ENCODE measurements around the gene SLC22A7. TPM values are rescaled to one million over a fixed set of nuclear protein-coding genes. Genes with fewer than 3 reads are reported as not detected.

SLC22A7 gene
- total and polyA plus RNA-seq, 9 donors = 0.36 TPM; not detected in 8

DNA sequence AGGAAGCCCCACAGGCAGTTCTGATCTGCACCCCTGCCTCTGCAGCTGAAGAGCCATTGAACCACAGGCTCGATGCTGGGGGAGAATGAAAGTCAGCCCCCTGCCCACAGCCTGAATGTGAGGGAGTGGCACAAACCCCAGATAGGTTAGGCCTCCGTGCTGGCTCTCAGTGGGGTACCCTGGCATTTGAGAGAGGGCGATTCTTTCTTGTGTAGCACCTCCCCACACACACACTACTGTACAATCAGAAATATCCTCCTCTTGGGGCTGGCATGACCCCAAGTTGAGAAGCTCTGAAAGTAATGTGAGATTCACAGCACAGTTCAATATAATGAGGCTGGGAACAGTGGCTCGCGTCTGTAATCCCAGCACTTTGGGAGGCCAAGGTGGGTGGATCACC lies 36.9 kb upstream of the SLC22A7 start:
- H3K9me3 ChIP-seq = no peaks in the 10 kb centered on the region
- no peak overlapping the region for H3K4me3 ChIP-seq
- H3K4me1 ChIP-seq (ENCODE audit: insufficient read depth) = no peaks in the 10 kb centered on the region
- no peak overlapping the region for H3K27ac ChIP-seq
- intact Hi-C loops (cut with DNase I) = loop anchor here in 2 of 4 donors (10.0 kb wide), 2 partner anchors 234 to 244 kb away; no protein-coding TSS in a partner anchor
- no peak for DNase-seq
- H3K27me3 ChIP-seq = no peaks in the 10 kb centered on the region
- TF ChIP-seq, protein P1, sequence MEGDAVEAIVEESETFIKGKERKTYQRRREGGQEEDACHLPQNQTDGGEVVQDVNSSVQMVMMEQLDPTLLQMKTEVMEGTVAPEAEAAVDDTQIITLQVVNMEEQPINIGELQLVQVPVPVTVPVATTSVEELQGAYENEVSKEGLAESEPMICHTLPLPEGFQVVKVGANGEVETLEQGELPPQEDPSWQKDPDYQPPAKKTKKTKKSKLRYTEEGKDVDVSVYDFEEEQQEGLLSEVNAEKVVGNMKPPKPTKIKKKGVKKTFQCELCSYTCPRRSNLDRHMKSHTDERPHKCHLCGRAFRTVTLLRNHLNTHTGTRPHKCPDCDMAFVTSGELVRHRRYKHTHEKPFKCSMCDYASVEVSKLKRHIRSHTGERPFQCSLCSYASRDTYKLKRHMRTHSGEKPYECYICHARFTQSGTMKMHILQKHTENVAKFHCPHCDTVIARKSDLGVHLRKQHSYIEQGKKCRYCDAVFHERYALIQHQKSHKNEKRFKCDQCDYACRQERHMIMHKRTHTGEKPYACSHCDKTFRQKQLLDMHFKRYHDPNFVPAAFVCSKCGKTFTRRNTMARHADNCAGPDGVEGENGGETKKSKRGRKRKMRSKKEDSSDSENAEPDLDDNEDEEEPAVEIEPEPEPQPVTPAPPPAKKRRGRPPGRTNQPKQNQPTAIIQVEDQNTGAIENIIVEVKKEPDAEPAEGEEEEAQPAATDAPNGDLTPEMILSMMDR (IDR thresholded peaks at IDR 0.05) = no peak
- no peak for TF ChIP-seq POLR2A (IDR thresholded peaks at IDR 0.05)
- TF ChIP-seq EP300 (IDR thresholded peaks at IDR 0.05) = no peak
- no peaks in the 10 kb centered on the region for H3K36me3 ChIP-seq
- 74 to 80% (median 75%) methylated on average over 5 of the region's 5 CpGs for WGBS, 3 donors

DNA sequence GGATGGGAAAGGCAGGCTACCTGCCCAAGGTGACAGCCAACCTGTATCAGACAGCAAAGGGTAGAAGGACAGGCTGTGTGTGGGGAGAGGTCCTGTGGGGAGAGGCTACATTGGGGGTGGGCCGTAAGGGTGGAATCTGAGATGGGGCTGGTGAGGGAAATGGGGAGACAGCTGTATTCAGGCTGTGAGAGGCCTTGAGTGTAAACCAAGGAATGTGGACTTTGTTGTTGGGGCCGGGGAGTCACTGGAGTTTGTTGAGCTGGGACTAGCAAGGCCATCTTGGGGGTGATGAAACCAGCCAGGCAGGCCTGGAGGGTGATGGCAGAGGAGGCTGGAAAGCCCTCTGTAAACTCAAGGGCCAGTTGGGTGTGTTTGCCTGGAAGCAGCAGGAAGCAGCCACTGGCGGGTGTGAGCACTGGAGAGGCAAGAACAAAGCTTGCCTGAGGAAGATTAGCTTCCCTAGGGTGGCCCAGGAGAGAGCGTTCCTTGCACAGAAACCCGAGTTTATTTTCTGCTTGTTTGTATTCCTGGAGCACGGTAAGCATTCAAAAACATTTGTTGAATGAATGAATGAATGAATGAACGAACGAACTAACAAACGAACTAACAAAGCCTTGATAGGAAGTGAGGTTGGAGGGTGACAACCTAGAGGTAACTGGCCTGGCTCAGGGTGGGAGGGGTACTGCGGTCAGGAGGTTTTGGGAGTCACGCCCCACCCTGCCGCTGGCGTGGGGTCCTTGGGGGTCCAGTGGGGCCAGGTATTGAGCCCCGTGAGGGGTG lies 35.9 kb upstream of the SLC22A7 start:
- no peak overlapping the region for H3K27ac ChIP-seq
- DNase-seq = no peak
- H3K27me3 ChIP-seq = no peaks in the 10 kb centered on the region
- intact Hi-C loops (cut with DNase I) = loop anchor here in 2 of 4 donors (10.0 kb wide), 2 partner anchors 233 to 243 kb away; no protein-coding TSS in a partner anchor
- no peaks in the 10 kb centered on the region for H3K4me1 ChIP-seq (ENCODE audit: insufficient read depth)
- TF ChIP-seq EP300 (IDR thresholded peaks at IDR 0.05) (no peak), POLR2A (IDR thresholded peaks at IDR 0.05) (no peak)
- TF ChIP-seq, protein P1 (IDR thresholded peaks at IDR 0.05) = no peak
- H3K36me3 ChIP-seq = no peaks in the 10 kb centered on the region
- WGBS, 3 donors = 75 to 84% (median 76%) methylated on average over 14 of the region's 14 CpGs
- H3K9me3 ChIP-seq = no peaks in the 10 kb centered on the region
- no peak overlapping the region for H3K4me3 ChIP-seq

DNA sequence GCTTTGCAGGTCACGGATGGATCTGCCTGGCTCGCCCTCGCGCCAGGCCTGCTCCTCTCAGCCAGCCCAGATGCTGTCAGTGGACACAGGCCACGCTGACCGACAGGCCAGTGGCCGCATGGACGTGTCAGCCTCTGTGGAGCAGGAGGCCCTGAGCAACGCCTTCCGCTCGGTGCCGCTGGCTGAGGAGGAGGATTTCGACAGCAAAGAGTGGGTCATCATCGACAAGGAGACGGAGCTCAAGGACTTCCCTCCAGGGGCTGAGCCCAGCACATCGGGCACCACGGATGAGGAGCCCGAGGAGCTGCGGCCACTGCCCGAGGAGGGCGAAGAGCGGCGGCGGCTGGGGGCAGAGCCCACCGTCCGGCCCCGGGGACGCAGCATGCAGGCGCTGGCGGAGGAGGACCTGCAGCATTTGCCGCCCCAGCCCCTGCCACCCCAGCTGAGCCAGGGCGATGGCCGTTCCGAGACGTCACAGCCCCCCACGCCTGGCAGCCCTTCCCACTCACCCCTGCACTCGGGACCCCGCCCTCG lies 35.2 kb upstream of the SLC22A7 start:
- WGBS, 3 donors = 87 to 89% (median 88%) methylated on average over 39 of the region's 39 CpGs
- no peak overlapping the region for H3K27ac ChIP-seq
- no peak for DNase-seq

More for the DNA sequence above, 35.2 kb upstream of the SLC22A7 start:
- Histone ChIP-seq H3K4me3 (no peak overlapping the region), H3K36me3 (no peaks in the 10 kb centered on the region), H3K9me3 (no peaks in the 10 kb centered on the region), H3K4me1 (ENCODE audit: insufficient read depth) (no peaks in the 10 kb centered on the region), H3K27me3 (no peaks in the 10 kb centered on the region)
- intact Hi-C loops (cut with DNase I) = loop anchor here in 2 of 4 donors (10.0 kb wide), 2 partner anchors 232 to 242 kb away; no protein-coding TSS in a partner anchor
- TF ChIP-seq POLR2A (IDR thresholded peaks at IDR 0.05) (no peak), EP300 (IDR thresholded peaks at IDR 0.05) (no peak)
- TF ChIP-seq, protein P1 (IDR thresholded peaks at IDR 0.05) = no peak
